ENCODE measurements around the gene SNX11.

The SNX11 gene

GRCh38 chr17:48106802-48107136 lies 797 bp upstream of the SNX11 start:
- H3K4me1 ChIP-seq (ENCODE audit: low read depth, poor library complexity, severe bottlenecking) = peaks cover 21% of the 10 kb centered on the region

GRCh38 chr17:48110761-48111160 lies 3.2 kb downstream of the SNX11 start:
- Histone ChIP-seq H4K20me1 (ENCODE audit: insufficient read depth) (no peaks in the 10 kb centered on the region), H3K9ac (no peak overlapping the region), H3K79me2 (ENCODE audit: insufficient read depth, low read depth) (peaks cover 42% of the 10 kb centered on the region), H3K4me3 (IDR thresholded peaks at IDR 0.05; ENCODE audit: insufficient read depth, low read depth, low read length) (no peak overlapping the region), H3K36me3 (ENCODE audit: insufficient read depth) (no peaks in the 10 kb centered on the region), H3K27ac (no peak overlapping the region), H3K27me3 (ENCODE audit: insufficient read depth, low read depth) (no peaks in the 10 kb centered on the region), H3K4me1 (ENCODE audit: low read depth, poor library complexity, severe bottlenecking) (peaks cover 17% of the 10 kb centered on the region), H2AFZ (ENCODE audit: low read depth) (no peak overlapping the region), H3K4me2 (no peak overlapping the region)
- TF ChIP-seq CTCF (conservative IDR thresholded peaks at IDR 0.05; ENCODE audit: low read depth, low read length) = no peak

More at GRCh38 chr17:48106802-48107136, 797 bp upstream of the SNX11 start:
- Histone ChIP-seq H3K4me2 (peak overlapping the region; percentile 72), H3K9ac (peak overlapping the region; percentile 65; the same call in 1 of the 2 replicates), H3K27ac (peak overlapping the region; percentile 64; the same call in 1 of the 2 replicates), H3K79me2 (ENCODE audit: insufficient read depth, low read depth) (peaks cover 37% of the 10 kb centered on the region), H4K20me1 (ENCODE audit: insufficient read depth) (no peaks in the 10 kb centered on the region), H3K4me3 (IDR thresholded peaks at IDR 0.05; ENCODE audit: insufficient read depth, low read depth, low read length) (no peak overlapping the region), H3K27me3 (ENCODE audit: insufficient read depth, low read depth) (no peaks in the 10 kb centered on the region), H2AFZ (ENCODE audit: low read depth) (peak overlapping the region; percentile 96), H3K36me3 (ENCODE audit: insufficient read depth) (no peaks in the 10 kb centered on the region)
- TF ChIP-seq CTCF (conservative IDR thresholded peaks at IDR 0.05; ENCODE audit: low read depth, low read length) = no peak

- Histone ChIP-seq H4K20me1 (ENCODE audit: insufficient read depth) (no peaks in the 10 kb centered on the region), H3K4me1 (ENCODE audit: low read depth, poor library complexity, severe bottlenecking) (peaks cover 19% of the 10 kb centered on the region), H3K9ac (no peak overlapping the region), H2AFZ (ENCODE audit: low read depth) (no peak overlapping the region), H3K27me3 (ENCODE audit: insufficient read depth, low read depth) (no peaks in the 10 kb centered on the region), H3K27ac (no peak overlapping the region), H3K36me3 (ENCODE audit: insufficient read depth) (no peaks in the 10 kb centered on the region), H3K4me2 (no peak overlapping the region), H3K4me3 (IDR thresholded peaks at IDR 0.05; ENCODE audit: insufficient read depth, low read depth, low read length) (no peak overlapping the region), H3K79me2 (ENCODE audit: insufficient read depth, low read depth) (peaks cover 42% of the 10 kb centered on the region)
- TF ChIP-seq CTCF (conservative IDR thresholded peaks at IDR 0.05; ENCODE audit: low read depth, low read length) = no peak
These were observed 4.3 kb downstream of the SNX11 start for GRCh38 chr17:48111937-48112241.

GRCh38 chr17:48113201-48113676 lies 5.7 kb downstream of the SNX11 start:
- TF ChIP-seq CTCF (conservative IDR thresholded peaks at IDR 0.05; ENCODE audit: low read depth, low read length) = no peak
- H3K4me2 ChIP-seq = no peak overlapping the region
- H3K4me3 ChIP-seq (IDR thresholded peaks at IDR 0.05; ENCODE audit: insufficient read depth, low read depth, low read length) = no peak overlapping the region
- H3K4me1 ChIP-seq (ENCODE audit: low read depth, poor library complexity, severe bottlenecking) = peaks cover 17% of the 10 kb centered on the region
- H3K27me3 ChIP-seq (ENCODE audit: insufficient read depth, low read depth) = no peaks in the 10 kb centered on the region
- H4K20me1 ChIP-seq (ENCODE audit: insufficient read depth) = no peaks in the 10 kb centered on the region
- H3K79me2 ChIP-seq (ENCODE audit: insufficient read depth, low read depth) = peaks cover 36% of the 10 kb centered on the region
- no peak overlapping the region for H2AFZ ChIP-seq (ENCODE audit: low read depth)
- H3K27ac ChIP-seq = no peak overlapping the region
- no peak overlapping the region for H3K9ac ChIP-seq
- no peaks in the 10 kb centered on the region for H3K36me3 ChIP-seq (ENCODE audit: insufficient read depth)
